ENCODE results near the gene COL4A1. TPM values are rescaled to one million over a fixed set of nuclear protein-coding genes. Genes with fewer than 3 reads are reported as not detected.

The COL4A1 gene
- polyA plus RNA-seq, 6 donors from 2014 or later, result not detected

DNA sequence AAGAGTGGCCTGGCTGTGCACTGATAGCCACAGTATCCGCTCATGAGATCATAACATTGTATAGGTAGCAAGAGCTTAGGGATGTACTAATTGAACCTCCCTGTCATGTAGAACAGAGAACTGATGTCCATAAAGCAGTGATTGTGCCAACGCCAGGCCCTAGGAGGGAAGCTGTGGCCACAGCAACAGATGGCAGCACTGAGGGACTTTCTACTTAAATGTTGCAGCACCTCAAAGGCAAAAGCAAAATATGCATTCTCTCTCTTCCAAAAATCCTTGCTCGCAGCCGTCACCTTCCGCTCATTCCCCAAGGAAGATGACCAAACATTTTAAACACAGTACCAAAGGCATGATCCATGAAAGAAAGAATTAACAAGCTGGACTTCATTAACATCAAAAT, 32.3 kb downstream of the COL4A1 start:
- no peak overlapping the region for H3K4me3 Mint-ChIP-seq
- no peaks in the 10 kb centered on the region for H3K9me3 Mint-ChIP-seq
- H3K36me3 Mint-ChIP-seq, result no peaks in the 10 kb centered on the region
- ATAC-seq (ENCODE audit: low read depth in 2 of 2), result no peak
- DNase-seq, result no peak
- no peaks in the 10 kb centered on the region for H3K4me1 Mint-ChIP-seq
- H3K27me3 Mint-ChIP-seq, result peaks cover 12 to 25% (median 15%) of the 10 kb centered on the region in 3 donors
- no peak overlapping the region for H3K27ac Mint-ChIP-seq

DNA sequence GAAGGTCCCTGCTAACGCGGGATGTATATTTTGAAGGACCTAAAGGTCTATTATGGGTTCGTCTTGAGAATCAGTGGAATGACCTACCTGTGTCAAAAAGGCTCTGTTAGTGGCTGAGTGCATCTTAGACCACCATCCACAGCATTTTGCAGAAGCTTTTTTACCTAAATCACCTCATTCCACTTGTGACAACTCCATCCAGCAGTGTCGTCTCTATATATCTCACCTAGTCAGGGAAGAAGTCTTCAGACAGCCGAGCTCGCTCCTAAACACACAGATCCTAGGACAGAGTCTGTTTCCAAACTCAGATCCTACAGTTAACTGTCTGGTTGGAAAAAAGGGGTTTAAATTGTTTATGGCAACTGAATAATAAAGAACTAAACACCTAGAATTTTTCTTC, 33.7 kb downstream of the COL4A1 start:
- H3K4me3 Mint-ChIP-seq, result no peak overlapping the region
- no peak overlapping the region for H3K27ac Mint-ChIP-seq
- DNase-seq (no peak), ATAC-seq (ENCODE audit: low read depth in 2 of 2) (no peak)
- H3K9me3 Mint-ChIP-seq, result no peaks in the 10 kb centered on the region
- no peaks in the 10 kb centered on the region for H3K36me3 Mint-ChIP-seq
- no peaks in the 10 kb centered on the region for H3K4me1 Mint-ChIP-seq
- peaks cover 0 to 19% (median 18%) of the 10 kb centered on the region in 3 donors for H3K27me3 Mint-ChIP-seq

DNA sequence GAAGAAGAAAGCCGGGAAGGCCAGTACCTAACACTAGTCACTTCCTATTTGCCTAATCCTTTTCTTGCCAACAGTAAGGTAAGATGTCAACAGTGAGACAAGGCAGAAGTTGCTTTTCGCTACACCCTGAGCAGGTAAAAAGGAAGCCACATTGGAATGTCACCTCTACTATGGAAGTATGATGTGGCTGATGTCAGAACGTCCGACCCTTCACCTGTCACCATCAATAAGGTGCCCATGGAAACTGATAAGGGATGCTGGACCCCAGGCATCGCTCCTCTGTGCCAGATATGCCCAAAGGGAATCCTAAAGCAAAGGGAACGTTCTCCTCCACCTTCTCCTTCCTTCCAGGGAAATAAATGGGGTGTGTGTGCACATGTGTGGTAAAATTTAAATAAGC, 34.3 kb downstream of the COL4A1 start:
- no peak for ATAC-seq (ENCODE audit: low read depth in 2 of 2)
- Mint-ChIP-seq H3K36me3 (no peaks in the 10 kb centered on the region), H3K27ac (no peak overlapping the region), H3K4me1 (no peaks in the 10 kb centered on the region), H3K4me3 (no peak overlapping the region), H3K27me3 (peaks cover 0 to 21% (median 19%) of the 10 kb centered on the region in 3 donors), H3K9me3 (no peaks in the 10 kb centered on the region)
- no peak for DNase-seq

- DNase-seq, result no peak
- Mint-ChIP-seq H3K27ac (no peak overlapping the region), H3K4me3 (no peak overlapping the region), H3K4me1 (no peaks in the 10 kb centered on the region), H3K36me3 (no peaks in the 10 kb centered on the region), H3K9me3 (no peaks in the 10 kb centered on the region), H3K27me3 (peaks cover 0 to 21% (median 19%) of the 10 kb centered on the region in 3 donors)
- ATAC-seq (ENCODE audit: low read depth in 2 of 2), result no peak
Observed at GRCh38 chr13:110272227-110272626, 34.7 kb downstream of the COL4A1 start.

- no peaks in the 10 kb centered on the region for H3K9me3 Mint-ChIP-seq
- no peak overlapping the region for H3K4me3 Mint-ChIP-seq
- H3K27ac Mint-ChIP-seq, result peak overlapping the region in 1 of 6 donors; percentile 64
- no peaks in the 10 kb centered on the region for H3K36me3 Mint-ChIP-seq
- H3K4me1 Mint-ChIP-seq, result no peaks in the 10 kb centered on the region
- ATAC-seq (ENCODE audit: low read depth in 2 of 2) (no peak), DNase-seq (no peak)
- H3K27me3 Mint-ChIP-seq, result peaks cover 0 to 24% (median 19%) of the 10 kb centered on the region in 3 donors
Observed at GRCh38 chr13:110271313-110271712, 35.6 kb downstream of the COL4A1 start.

DNA sequence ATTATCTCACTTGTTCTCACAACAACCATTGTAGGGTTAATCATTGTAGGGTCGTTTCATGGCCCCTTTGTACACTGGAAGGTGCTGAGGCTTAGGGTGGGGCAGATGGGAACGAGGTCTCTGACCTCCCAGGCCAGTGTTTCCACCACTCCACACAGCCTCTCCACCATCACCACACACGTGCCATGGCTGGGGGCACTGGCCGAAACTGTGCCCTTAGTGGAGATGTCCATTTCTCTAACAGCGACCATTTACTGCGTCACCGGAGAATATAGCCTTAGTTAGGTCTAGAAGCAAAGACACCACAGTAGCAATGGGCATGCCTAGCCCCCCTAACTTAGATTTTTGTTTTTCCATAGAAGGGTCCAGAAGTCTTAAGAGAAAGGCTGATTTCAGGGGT, 36.5 kb downstream of the COL4A1 start:
- Mint-ChIP-seq H3K36me3 (no peaks in the 10 kb centered on the region), H3K4me3 (no peak overlapping the region), H3K4me1 (no peaks in the 10 kb centered on the region), H3K9me3 (no peaks in the 10 kb centered on the region), H3K27me3 (peaks cover 0 to 29% (median 19%) of the 10 kb centered on the region in 3 donors), H3K27ac (no peak overlapping the region)
- DNase-seq (no peak), ATAC-seq (ENCODE audit: low read depth in 2 of 2) (no peak)

DNA sequence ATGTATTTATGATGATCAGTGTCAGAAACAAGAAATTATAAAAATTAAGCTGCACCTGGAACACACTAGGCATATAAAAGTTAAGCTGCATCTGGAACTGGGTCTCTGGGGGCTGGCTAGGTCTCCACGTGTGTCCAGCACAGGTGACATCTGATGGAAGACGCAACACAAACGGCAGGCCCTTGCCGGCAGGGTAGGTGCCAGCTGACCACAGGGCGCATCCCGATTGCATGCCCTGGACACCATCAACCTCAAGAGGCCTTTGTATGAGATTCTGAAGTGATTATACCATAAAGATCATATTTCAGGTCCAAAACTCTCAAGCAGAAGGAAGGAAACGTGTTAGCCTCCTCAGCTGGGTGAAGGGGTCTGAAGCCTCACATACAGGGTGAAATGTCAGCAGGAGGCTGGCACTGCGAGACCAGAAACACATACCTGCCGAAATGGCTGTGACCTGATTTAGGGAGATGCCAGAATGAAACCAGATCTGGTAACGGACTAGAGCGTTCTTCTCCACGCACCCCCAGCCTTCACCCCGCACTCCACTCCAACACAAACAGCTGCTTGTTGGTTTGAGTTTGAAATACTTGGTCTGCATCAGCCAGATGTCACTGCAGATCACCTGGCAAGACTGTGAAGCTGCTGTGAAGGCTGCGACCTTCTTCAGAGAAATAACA, 37.3 kb downstream of the COL4A1 start:
- ATAC-seq (ENCODE audit: low read depth in 2 of 2), result no peak
- Mint-ChIP-seq H3K9me3 (no peaks in the 10 kb centered on the region), H3K27me3 (peaks cover 7 to 32% (median 14%) of the 10 kb centered on the region in 3 donors), H3K27ac (no peak overlapping the region), H3K36me3 (no peaks in the 10 kb centered on the region), H3K4me1 (no peaks in the 10 kb centered on the region), H3K4me3 (no peak overlapping the region)
- no peak for DNase-seq

DNA sequence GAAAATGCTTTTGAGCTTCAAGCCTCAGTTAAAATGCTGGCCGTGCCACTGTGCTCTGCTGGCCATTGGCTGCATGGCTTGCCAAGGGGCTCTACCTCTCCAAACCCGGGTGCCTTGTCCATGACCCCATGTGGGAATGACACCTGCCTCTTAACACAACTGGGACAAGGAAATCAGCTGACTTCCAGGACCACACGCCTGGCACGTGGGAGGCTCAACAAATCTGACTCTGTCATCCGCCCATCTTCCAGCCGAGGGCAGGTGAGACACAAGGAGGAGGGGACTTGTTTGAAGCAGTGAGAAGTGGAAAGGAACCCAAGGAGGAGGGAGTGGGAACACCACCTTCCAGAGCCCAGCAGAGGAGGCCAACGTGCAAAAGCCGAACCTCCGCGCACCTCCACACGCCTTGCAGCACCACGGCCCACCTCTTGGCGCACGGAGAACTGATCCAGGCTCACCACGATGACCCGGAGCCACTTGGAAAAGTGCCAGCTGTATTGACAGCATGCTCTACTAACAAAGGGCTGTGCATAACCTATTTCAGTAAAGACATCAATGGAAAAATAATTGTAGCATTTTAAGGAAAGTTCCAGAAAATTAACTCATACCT, 38.3 kb downstream of the COL4A1 start:
- Mint-ChIP-seq H3K4me3 (peak overlapping the region in 1 of 8 donors; percentile 18), H3K27me3 (peaks cover 12 to 35% (median 13%) of the 10 kb centered on the region in 3 donors), H3K27ac (no peak overlapping the region), H3K9me3 (no peaks in the 10 kb centered on the region), H3K4me1 (no peaks in the 10 kb centered on the region), H3K36me3 (no peaks in the 10 kb centered on the region)
- DNase-seq (no peak), ATAC-seq (ENCODE audit: low read depth in 2 of 2) (no peak)

GRCh38 chr13:110268061-110268460, 38.9 kb downstream of the COL4A1 start:
- Mint-ChIP-seq H3K36me3 (no peaks in the 10 kb centered on the region), H3K4me1 (no peaks in the 10 kb centered on the region), H3K9me3 (no peaks in the 10 kb centered on the region), H3K4me3 (no peak overlapping the region), H3K27ac (no peak overlapping the region), H3K27me3 (peaks cover 7 to 36% (median 13%) of the 10 kb centered on the region in 3 donors)
- DNase-seq, result no peak
- ATAC-seq (ENCODE audit: low read depth in 2 of 2), result no peak

- ATAC-seq (ENCODE audit: low read depth in 2 of 2), result no peak
- no peak for DNase-seq
- no peak overlapping the region for H3K27ac Mint-ChIP-seq
- H3K36me3 Mint-ChIP-seq, result no peaks in the 10 kb centered on the region
- no peaks in the 10 kb centered on the region for H3K9me3 Mint-ChIP-seq
- no peak overlapping the region for H3K4me3 Mint-ChIP-seq
- no peaks in the 10 kb centered on the region for H3K4me1 Mint-ChIP-seq
- H3K27me3 Mint-ChIP-seq, result peaks cover 5 to 47% (median 24%) of the 10 kb centered on the region in 3 donors
Observed at GRCh38 chr13:110266983-110267382, 40.0 kb downstream of the COL4A1 start.

GRCh38 chr13:110266431-110266809, 40.5 kb downstream of the COL4A1 start:
- Mint-ChIP-seq H3K27me3 (peaks cover 5 to 52% (median 26%) of the 10 kb centered on the region in 3 donors), H3K36me3 (no peaks in the 10 kb centered on the region), H3K4me1 (no peaks in the 10 kb centered on the region), H3K4me3 (no peak overlapping the region), H3K9me3 (peaks cover 0 to 2% (median 0%) of the 10 kb centered on the region in 7 donors), H3K27ac (no peak overlapping the region)
- DNase-seq (no peak), ATAC-seq (ENCODE audit: low read depth in 2 of 2) (no peak)

DNA sequence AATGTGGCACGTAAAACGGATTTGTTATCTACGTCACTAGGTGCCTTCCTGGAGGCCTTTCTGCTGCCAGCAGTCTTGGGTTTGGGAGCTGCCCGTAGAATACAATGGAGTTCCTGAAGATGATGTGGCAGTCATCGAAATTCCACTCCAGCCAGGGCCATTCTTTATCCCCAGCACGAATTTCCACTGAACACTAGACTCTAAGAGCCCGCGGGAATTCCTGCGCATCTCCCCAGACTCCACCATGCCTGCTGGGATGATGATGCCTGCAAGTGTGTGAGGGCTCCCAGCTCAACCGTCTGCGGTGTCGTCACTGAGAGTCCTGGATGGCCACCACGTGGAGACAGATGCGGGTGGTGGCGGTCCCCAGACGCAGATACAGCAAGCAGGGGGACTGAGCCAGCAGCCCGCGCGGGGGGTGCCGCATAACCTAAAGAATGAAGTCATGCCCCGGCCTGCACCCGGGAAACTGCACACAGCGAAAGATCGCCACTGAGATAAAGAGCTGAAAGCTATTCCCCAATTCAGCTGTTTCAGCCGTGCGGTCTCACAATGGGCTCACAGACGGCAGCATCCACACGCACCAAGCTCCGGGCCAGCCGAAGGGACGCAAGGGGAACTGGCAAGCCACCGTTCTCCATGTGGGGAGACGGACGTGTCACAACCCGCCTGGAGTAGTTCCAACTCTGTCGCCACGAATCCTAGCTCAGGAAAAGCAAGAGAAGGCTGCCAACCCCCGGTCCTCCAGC, 41.1 kb downstream of the COL4A1 start:
- Mint-ChIP-seq H3K4me3 (no peak overlapping the region), H3K4me1 (no peaks in the 10 kb centered on the region), H3K36me3 (no peaks in the 10 kb centered on the region), H3K9me3 (peaks cover 0 to 2% (median 0%) of the 10 kb centered on the region in 7 donors), H3K27me3 (peaks cover 5 to 56% (median 26%) of the 10 kb centered on the region in 3 donors), H3K27ac (no peak overlapping the region)
- no peak for DNase-seq
- ATAC-seq (ENCODE audit: low read depth in 2 of 2), result no peak

GRCh38 chr13:110265341-110265681, 41.6 kb downstream of the COL4A1 start:
- ATAC-seq (ENCODE audit: low read depth in 2 of 2) (no peak), DNase-seq (no peak)
- no peaks in the 10 kb centered on the region for H3K4me1 Mint-ChIP-seq
- peaks cover 0 to 2% (median 0%) of the 10 kb centered on the region in 7 donors for H3K9me3 Mint-ChIP-seq
- no peaks in the 10 kb centered on the region for H3K36me3 Mint-ChIP-seq
- peaks cover 9 to 59% (median 29%) of the 10 kb centered on the region in 3 donors for H3K27me3 Mint-ChIP-seq
- no peak overlapping the region for H3K4me3 Mint-ChIP-seq
- no peak overlapping the region for H3K27ac Mint-ChIP-seq

Measured in naive B cell (primary cell).